Stimulated activated CD4-positive, alpha-beta T cell treated with anti-CD3 and anti-CD28 coated beads, Interleukin-12 subunit alpha, Interleukin-12 subunit beta, amount 100 ng/mL, for 48 hours (primary cell): ENCODE measurements around the gene NTMT1.

Source experiments
- DNase-seq, 3 donors: peaks; one replicate each; pipeline ENCODE4 v3.0.0-alpha.2; 2020; ENCODE audit warnings: low read depth in 2 of 3, low spot score in 1 of 3

Gene NTMT1

GRCh38 chr9:129596541-129597331, 29.2 kb upstream of the NTMT1 start:
- no peak for DNase-seq

- peak in 1 of 3 donors; percentile 20 for DNase-seq
Observed at GRCh38 chr9:129597355-129598088, 28.4 kb upstream of the NTMT1 start.

GRCh38 chr9:129598089-129598596, 27.8 kb upstream of the NTMT1 start:
- DNase-seq: no peak

GRCh38 chr9:129601082-129601674, 24.8 kb upstream of the NTMT1 start:
- no peak for DNase-seq

- no peak for DNase-seq
Observed at GRCh38 chr9:129602598-129603415, 23.2 kb upstream of the NTMT1 start.

- DNase-seq: no peak
Observed at GRCh38 chr9:129604056-129604765, 21.8 kb upstream of the NTMT1 start.

GRCh38 chr9:129604766-129605163, 21.2 kb upstream of the NTMT1 start:
- DNase-seq: no peak

GRCh38 chr9:129606161-129607026, 19.6 kb upstream of the NTMT1 start:
- DNase-seq: no peak

GRCh38 chr9:129607027-129607387, 19.0 kb upstream of the NTMT1 start:
- no peak for DNase-seq

GRCh38 chr9:129608561-129609481, 17.1 kb upstream of the NTMT1 start:
- DNase-seq: no peak

- DNase-seq: no peak
Observed at GRCh38 chr9:129609486-129610212, 16.3 kb upstream of the NTMT1 start.

GRCh38 chr9:129610213-129610472, 15.8 kb upstream of the NTMT1 start:
- no peak for DNase-seq

GRCh38 chr9:129610473-129611306, 15.3 kb upstream of the NTMT1 start:
- DNase-seq: peak; percentile 59 to 79 (median 66)

- no peak for DNase-seq
Observed at GRCh38 chr9:129611307-129611800, 14.6 kb upstream of the NTMT1 start.

GRCh38 chr9:129612123-129612522, 13.8 kb upstream of the NTMT1 start:
- DNase-seq: no peak

- DNase-seq: no peak
Observed at GRCh38 chr9:129612815-129613519, 13.0 kb upstream of the NTMT1 start.
